LNCAP (cell line): ENCODE data around the gene PXDN.

Source experiments
- TF ChIP-seq, protein P1 (sequence below): fragments of 450-650 bp; IDR thresholded peaks from 2 replicates; pipeline ENCODE4 v1.5.1; 2017; ENCODE audit warnings: mild to moderate bottlenecking

Gene PXDN

DNA sequence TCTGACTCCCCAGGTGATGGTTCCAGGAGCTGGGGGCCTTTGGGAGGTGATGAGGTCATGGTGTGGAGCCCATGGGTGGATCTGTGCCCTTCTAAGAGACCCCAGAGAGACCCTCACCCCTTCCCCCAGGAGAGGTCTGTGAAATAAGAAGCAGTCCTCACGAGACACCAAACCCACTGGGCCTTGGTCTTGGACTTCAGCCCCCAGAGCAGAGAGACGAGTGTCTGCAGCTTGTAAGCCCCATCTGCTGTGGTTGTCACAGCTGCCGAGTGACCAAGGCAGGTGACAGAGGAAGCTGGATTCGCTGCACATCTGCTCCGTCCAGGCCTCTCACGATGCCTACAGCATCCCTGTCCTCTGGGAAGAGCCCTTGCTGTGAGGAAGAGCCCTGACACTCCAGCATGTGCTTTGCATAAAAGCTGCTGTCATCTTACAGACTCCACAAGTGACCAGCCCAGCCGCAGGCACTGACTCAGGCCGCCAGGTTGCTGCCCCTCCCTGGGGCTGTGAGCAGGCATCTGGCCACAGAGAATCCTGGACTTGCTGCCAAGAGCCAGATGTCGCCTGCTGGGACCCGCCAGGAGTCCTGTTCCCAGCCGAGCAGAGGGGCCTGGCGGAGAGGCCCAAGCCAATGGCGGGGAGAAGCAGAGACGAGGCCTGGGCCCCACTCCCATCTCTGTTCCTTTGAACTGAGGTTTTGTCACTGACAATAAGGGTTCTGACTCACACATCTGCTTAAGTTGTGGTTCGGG is 150.8 kb downstream of the PXDN start:
- TF ChIP-seq, protein P1, sequence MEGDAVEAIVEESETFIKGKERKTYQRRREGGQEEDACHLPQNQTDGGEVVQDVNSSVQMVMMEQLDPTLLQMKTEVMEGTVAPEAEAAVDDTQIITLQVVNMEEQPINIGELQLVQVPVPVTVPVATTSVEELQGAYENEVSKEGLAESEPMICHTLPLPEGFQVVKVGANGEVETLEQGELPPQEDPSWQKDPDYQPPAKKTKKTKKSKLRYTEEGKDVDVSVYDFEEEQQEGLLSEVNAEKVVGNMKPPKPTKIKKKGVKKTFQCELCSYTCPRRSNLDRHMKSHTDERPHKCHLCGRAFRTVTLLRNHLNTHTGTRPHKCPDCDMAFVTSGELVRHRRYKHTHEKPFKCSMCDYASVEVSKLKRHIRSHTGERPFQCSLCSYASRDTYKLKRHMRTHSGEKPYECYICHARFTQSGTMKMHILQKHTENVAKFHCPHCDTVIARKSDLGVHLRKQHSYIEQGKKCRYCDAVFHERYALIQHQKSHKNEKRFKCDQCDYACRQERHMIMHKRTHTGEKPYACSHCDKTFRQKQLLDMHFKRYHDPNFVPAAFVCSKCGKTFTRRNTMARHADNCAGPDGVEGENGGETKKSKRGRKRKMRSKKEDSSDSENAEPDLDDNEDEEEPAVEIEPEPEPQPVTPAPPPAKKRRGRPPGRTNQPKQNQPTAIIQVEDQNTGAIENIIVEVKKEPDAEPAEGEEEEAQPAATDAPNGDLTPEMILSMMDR, result no peak

DNA sequence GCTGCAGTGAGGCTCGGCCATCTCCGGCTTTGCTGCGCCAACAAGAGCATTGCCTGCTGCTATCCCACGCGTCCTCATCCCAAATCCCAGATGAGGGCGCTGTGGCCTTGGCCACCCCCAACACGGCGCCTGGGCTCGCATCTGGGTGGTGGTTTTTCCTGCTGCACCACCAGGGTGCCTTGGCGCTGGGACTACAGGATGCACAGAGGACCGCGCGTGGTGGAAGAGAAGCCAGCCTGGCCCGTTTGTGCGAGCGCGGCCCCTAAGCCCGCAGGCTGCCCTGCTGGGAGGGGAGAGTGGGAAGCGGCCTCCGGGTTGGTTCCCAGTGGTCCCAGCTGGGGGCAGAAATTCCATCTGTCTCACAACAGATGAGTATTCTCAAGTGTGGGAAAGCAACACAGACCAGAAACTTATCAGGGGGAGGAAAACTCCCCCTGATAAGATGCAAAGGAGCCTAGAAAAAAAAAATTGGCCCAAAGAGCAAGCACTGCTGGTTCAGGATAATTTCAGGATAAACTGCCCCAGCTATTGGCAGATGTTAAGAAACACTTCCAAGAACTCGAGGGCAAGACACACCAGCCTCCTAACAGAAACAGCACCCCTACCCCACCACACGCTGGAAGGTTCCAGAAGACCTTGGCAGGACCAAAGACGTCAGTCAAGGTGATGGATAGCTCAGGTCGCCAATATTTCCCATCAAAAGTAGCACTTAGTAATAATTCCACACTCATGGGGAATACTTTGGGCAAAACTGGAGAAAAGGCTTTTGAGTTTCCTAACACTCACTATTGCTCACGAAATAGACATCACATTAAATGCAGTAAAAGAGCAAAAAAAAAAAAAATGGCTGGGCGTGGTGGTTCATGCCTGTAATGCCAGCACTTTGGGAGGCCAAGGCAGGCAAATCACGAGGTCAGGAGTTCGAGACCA is 152.1 kb downstream of the PXDN start:
- TF ChIP-seq, protein P1, result no peak

DNA sequence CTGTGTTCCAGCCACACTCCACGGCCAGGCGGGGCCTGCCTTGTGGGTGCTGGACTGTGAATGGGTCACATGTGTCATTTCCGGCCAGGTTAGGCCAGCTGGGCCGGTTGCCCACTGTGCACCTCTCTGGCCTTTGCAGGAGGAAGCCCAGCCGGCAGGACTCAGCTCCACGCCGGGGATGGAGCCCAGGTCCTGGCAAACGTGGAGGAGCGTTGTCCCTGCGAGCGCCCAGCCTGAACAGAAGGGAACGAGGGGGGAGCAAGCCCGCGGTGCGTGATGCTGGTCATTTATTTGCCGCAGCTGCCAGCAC is 152.9 kb downstream of the PXDN start:
- TF ChIP-seq, protein P1, result no peak

DNA sequence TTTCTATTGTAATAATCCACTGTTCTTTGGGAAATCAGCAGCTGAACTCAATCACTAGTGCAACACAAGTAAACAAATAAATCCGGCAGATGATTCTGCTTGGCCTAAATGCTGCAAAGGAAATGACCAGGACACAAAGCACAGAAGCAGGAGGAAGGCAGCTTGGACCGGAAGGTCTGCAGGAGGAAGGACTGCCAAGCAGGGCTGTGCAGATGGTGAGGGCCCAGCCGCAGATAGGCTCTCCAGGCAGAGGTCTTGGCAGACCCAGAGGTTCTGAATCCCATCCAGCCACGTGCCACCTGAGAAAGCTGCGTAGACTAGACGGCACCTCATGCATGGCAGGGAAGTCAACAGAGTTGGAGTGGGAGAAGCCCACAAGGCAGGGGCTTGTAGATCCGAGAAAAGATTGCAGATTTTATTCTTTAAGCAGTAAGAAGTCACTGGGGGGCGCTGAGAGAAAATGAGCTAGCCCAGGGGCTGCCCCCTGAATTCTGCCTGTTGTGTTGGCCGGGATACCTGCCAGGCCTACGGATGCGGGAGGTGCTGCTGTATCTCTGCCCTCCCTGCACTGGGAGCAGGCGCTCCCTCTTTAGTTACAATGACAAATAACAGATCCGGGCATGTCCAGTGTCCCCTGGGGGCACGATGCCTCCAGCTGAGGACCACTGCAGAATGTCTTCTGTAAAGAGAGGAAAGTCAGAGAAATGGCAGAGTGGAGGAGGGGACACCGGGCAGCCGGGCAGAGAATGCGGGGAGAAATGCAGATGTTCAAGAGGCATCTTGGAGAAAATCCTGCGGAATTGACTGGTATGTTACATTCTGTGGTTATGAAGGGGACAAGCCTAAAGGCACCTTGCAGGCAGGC is 153.5 kb downstream of the PXDN start:
- TF ChIP-seq, protein P1, result no peak

DNA sequence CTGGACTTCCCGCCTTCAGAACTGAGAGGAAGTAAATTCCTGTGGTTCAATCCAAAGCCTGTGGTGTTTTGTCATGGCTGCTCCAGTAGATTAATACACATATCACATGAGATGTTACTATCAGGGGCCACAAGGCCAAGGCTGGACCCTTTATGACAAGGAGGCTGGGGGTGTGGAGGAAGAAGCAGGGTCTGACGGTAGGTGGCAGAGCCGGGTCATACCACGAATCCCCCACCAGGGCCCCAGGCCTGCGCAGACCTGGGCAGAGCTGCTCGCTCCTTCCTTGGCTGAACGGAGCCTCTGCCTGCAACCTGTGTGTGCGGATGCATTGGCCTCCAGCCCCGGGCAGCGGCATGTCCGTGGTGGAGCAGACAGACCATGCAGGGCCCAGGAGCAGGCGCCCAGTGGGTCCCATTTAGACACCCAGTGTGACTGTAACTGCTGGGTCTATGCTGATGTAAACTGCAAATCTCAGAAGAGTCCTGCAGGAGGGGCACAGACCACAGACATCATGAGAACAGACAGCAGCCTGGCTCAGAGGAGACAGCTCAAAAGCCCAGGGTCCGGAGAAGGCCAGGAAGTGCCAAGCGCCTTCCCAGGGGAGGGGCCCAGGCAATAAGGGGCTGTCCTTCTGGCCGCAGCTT is 155.2 kb downstream of the PXDN start:
- TF ChIP-seq, protein P1, result no peak

DNA sequence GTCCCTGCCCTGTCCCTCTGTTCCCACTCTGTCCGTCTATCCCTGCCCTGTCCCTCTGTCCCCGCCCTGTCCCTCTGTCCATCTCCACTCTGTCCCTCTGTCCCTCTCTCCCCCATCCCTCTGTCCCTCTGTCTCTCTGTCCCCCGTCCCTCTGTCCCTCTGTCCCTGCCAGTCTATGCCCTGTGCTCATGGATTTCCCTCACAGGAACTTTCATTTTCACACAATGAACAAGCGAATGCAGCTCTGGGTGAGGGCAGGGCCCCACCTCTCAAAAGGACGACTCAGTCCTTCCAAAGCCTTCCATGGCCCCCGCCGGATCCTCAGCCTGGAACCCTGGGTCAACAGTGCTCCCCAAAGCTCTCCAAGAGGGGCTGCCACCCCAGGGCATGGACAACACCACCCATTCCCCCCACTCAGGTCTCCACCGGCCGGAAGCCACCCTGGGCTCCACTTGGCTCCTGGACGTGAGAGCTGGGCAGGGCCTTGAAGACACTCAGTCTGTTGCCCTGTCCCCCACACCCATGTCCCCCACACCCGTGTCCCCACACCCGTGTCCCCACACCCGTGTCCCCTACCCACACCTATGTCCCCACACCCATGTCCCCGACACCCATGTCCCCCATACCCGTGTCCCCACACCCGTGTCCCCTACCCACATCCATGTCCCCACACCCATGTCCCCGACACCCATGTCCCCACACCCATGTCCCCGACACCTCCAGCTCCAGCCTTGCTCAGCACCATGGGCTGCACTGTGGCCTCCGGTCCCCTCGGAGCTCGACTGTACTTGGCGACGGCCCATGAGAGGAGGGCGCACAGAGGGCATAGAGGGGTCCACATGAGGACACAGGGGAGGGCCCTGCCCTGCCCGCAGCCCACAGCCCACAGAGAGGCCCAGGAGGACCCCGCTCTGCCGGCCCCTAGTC is 156.0 kb downstream of the PXDN start:
- TF ChIP-seq, protein P1, result no peak
